NCI-H774 (cell line): ENCODE results near the gene BMP8A.
"Not testable (repeated sequence)": the region's sequence is repeated elsewhere in the genome, so short reads cannot be mapped to it uniquely, and the experiment has no call there.

Source experiments
- DNase-seq: peaks from one replicate; lab custom pipeline; 2025; lab: John Stamatoyannopoulos, UW

Gene BMP8A

DNA sequence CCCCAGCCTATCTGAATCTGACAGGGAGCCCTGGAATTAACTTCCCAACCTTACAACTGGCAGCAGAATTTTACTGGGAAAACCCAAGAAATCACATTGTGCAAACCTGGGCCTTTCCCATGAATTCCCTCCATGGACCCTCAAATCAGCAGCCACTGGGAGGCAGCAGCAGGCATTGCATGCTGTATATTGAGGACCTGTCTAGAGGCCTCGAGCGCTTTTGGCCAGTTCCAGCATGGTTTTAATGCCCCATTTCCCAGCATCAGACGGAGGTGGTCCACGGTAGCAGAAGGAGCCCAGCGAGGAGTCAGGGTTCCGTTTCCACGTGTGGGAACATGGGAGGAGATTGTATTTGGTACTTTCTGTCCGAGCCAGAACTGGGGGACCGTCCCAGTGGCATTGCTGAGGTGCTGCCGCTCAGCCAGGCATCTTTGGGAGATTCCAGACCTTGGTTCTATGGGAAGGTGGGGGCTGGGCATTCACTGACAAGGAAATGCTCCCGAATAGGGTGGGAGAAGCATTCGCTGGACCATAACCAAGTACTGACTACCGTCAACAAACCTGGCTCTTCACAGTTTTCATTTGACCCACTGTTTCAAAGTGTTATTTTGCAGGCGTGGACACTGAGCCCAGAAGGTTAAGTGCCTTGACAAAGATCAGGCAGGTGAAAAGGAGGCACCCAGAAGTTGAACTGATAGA lies 15.9 kb downstream of the BMP8A start:
- no peak for DNase-seq

DNA sequence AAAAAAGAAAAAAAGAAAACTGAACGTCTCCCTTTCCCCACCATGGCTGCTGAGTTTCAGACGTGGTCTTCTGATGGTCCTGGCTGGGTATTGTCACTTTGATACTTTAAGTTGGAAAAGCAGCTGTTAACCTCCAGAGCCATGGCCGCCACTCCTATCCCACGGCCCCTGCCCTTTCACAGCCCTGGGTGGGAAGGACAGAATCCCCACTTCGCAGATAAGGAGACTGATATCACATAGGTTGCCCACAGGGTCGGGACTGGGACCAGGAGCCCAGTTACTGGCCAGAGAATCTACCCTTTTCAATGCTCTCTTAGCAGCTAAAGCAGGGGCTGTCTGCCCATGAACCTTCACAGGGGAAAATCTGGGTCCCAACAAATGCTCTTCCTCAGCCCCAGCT lies 16.8 kb downstream of the BMP8A start:
- no peak for DNase-seq

DNA sequence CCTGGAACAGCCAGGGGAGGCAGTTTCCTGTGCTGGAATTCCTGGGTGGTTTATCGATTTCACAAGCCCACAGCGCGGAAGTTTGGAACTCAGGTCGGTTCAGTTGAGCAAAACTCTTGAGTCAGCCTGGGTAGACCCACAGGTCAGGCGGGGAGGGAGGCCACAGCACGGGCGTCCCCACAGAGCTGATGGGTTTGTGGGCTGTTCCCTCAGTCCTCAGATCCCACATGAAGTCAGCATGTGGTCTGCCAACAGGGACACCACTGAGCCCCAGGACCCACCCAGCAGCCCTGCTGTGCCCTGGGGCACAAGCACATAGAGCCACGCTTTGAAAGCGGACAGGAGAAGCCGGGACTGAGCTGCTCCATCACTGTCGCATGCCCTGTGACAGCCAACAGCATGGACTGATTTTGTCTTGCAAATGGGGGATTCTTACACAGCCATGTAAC lies 17.4 kb downstream of the BMP8A start:
- no peak for DNase-seq

DNA sequence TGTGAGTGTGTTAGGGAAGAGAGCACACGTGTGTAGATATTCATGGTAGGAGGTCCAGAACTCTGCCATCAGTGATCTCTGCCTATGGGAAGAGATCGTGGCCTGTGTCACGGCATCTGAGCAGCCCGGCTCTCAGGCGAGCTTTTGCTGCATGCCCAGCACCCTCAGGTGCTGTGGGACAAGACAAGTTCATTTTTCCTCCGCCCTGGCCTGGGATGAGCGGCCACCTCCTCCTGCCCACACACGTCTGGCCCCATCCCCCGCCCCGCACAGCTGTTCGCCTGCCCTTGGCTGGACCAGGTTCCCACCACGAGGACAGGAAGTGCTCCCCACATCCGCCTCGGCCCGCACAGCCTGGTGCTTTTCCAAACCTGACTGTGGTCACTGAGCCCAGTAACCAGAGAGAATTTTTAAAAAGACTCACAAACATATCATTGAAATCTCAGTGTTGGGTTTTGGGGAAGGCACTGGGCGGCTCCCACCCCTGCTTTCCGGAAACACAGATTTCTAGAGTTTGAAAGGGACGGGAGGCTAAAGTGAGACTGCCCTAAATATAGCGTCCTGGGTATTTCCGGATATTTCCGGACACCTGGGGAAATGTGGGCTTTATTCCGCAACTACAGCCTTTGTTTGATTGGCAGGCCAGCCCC lies 18.0 kb downstream of the BMP8A start:
- no peak for DNase-seq

DNA sequence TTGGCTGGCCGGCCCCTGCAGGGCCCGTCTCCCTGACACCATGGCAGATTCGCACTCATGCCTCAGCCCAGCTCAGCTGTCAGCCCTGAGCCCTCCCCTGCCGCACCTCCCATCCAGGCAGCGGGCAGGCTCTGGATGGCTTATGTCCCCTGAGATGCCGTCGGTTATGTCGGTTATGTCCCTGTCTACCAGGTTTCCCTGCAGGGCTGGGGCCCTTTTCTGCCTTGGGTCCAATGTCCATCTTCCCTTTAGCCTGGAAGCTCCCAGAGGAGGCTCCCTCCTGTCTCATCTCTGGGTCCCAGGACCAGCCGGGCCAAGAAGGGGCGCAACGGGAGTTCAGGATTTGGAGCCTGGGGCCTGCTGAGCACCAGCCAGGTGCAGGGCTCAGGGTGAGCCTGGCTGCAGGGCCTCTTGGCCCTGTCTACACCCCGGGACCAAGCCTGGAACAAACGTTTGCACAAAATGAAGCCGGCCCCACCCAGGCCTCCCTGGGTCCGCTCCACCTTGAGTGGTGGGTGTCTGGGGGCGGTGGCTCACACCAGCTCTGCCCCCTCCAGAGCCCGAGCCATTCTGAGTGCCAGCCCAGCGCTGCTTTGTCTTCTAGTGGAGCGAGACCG lies 19.2 kb downstream of the BMP8A start:
- DNase-seq, result not testable (repeated sequence)

DNA sequence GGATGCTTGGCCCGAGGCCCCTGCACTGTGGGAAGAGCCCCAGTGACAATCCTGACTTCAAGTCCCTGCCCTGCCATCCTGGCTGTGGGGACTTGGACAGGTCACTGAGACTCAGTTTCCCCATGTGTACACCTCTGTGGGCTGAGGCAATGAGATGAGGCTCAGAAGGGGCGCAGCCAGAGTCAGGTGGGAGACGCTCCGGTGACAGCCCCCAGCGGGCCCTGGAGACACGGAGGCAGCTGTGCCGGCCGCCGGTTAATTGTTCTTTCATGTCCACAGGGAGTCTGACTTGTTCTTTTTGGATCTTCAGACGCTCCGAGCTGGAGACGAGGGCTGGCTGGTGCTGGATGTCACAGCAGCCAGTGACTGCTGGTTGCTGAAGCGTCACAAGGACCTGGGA lies 20.0 kb downstream of the BMP8A start:
- not testable (repeated sequence) for DNase-seq

DNA sequence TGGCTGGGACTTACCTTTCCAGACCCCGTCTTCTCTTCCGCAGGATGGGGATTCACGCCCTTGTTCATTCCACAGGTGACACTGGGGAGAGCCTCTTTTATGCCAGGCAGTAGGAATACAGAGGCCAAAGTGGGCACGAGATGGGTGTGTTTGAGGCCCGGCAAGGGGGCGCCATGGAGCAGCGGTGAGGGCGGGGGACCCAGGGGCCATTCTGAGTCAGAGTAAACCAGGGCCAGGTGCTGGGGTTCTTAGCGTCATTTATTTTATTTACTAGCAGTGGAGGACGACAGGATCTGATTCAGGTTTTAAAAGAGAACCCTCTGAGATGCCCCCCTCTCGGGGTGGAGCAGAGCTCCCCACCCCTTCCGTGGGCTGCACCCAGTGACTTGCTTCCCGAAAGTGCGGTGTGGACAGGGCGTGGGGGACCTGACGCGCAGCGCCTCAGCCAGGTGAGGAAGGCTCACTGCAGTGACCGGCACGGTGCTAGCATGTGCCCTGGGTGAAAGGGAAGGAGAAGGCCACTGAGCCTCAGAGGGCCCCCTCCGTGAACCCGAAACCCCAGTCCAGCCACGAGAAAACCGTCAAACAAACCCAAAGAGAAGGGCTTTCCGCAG lies 20.9 kb downstream of the BMP8A start:
- not testable (repeated sequence) for DNase-seq

DNA sequence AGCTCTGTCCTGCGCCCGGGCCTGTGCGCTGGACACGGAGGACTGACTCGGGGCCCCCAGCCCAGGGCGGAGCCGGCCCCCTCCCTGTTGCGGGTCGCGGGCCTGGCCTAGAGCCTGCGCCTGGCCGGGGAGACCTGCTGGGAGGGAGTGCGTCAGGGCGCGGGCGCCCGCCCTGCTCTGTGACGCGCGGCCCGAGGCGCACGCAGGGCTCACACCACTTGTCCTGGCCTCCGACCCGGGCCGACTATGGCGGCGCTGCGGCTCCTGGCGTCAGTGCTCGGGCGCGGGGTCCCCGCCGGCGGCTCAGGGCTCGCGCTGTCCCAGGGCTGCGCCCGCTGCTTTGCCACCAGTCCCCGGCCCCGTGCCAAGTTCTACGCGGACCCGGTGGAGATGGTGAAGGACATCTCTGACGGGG lies 23.3 kb downstream of the BMP8A start:
- DNase-seq, result not testable (repeated sequence)

DNA sequence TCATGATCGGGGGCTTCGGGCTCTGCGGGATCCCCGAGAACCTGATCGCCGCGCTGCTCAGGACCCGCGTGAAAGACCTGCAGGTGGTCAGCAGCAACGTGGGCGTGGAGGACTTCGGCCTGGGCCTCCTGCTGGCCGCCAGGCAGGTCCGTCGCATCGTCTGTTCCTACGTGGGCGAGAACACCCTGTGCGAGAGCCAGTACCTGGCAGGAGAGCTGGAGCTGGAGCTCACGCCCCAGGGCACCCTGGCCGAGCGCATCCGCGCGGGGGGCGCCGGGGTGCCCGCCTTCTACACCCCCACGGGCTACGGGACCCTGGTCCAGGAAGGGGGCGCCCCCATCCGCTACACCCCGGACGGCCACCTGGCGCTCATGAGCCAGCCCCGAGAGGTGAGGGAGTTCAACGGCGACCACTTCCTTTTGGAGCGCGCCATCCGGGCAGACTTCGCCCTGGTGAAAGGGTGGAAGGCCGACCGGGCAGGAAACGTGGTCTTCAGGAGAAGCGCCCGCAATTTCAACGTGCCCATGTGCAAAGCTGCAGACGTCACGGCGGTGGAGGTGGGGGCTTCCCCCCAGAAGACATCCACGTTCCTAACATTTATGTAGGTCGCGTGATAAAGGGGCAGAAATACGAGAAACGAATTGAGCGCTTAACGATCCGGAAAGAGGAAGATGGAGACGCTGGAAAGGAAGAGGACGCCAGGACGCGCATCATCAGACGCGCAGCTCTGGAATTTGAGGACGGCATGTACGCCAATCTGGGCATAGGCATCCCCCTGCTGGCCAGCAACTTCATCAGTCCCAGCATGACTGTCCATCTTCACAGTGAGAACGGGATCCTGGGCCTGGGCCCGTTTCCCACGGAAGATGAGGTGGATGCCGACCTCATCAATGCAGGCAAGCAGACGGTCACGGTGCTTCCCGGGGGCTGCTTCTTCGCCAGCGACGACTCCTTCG lies 24.0 kb downstream of the BMP8A start:
- not testable (repeated sequence) for DNase-seq

DNA sequence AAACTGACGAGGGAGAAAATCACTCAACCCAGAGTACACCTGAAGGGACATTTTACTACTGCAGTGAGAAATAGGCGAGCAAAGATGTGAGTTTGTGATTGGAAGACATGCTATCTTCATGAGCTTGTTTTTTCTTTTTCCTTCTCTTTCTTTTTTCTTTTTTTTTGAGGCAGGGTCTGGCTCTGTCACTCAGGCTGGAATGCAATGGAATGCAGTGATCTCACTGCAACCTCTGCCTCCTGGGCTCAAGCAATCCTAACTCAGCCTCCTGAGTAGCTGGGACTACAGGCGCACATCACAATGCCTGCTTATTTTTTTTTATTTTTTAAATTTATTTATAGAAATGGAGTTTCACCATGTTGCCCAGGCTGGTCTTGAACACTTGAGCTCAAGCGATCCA lies 25.4 kb downstream of the BMP8A start:
- DNase-seq, result not testable (repeated sequence)

DNA sequence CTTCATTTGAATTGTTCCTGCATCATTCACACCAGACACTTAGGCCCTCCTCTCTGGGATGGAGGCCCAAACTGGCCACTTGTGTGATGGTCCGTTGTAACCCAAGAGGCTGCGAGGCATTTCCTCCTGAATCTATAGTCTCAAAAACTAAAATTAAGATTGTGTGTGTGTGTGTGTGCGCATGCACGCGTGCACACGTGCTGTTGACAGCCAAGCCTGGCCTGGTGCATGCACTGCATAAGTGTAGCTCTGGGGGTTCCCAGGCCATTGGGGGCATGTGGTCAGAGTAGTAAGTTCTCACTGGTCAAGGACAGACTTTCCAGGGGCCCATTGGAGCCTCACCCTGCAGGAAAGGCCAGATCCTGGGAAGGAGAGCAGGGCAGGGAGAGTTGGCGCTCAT lies 26.5 kb downstream of the BMP8A start:
- DNase-seq, result not testable (repeated sequence)

DNA sequence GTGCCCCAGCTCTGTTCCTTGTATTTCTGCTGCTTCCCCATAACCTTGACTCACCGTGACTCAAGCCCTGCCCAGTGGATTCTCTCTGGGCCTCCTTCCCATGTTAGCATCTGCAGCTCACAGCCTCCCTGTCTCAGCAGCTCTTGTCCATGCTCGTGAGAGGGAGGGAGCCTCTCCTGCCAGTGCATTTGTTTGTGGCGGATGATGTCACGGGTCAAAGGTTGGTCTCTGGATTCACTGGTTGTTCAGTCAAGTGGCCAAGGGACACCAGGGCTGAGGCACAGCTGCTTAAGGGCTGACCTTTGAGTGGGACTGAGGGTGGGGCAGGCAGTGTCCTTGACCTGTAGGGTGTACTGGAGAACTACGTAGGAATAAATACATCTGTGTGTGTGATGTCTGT lies 27.9 kb downstream of the BMP8A start:
- DNase-seq, result not testable (repeated sequence)

DNA sequence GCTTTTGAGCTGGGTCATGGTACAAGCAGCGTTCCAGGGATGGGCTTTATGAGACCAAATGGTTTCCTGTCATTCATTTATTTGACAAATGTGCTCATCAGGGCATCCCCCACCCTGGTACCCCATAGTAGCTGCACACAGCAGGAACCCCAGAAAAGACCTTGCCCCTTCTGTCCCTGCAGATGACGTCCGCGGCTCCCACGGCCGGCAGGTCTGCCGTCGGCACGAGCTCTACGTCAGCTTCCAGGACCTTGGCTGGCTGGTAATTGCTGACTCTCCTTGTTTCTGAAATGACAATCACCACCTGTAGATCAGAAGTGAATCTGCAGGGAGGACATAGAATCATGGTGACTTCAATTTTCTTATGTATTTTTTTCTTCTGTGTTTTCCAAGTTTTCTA lies 30.8 kb downstream of the BMP8A start:
- DNase-seq, result not testable (repeated sequence)

DNA sequence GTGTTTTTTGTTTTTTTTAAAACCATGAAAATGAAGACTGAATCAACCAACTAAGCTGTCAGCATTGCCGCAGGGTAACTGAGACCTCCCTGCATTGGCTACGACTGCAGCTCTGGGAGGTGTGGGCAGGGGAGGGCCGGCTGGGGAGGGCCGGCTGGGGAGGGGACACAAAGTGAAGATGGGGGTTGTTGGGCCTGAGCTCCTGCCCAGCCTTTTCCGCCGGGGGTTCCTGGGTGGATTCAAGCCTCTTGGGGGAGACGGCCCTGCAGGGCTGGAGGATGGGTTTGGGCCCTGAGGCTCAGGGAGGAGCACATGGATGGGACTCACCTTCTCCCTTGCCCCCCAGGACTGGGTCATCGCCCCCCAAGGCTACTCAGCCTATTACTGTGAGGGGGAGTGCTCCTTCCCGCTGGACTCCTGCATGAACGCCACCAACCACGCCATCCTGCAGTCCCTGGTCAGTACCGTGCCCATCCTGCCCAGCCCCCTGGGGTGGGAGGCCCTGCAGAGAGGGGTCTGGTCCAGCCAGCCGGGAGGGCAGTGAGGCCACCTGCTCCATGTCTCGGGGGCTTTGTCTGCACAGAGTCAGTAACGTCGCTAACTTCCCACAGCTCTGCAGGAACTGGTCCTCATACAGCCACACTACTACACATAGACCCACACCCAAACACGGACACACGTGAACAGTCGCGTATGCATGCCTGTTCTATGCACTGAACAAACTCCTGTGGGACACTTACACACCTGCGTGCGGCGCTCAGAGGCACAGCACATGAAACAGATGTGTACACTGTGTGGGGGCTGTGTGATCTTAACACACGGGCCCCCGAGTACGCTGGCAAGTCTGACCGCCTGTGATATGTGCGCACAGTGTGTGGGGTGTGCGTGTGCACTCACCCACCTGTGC lies 31.5 kb downstream of the BMP8A start:
- no peak for DNase-seq

DNA sequence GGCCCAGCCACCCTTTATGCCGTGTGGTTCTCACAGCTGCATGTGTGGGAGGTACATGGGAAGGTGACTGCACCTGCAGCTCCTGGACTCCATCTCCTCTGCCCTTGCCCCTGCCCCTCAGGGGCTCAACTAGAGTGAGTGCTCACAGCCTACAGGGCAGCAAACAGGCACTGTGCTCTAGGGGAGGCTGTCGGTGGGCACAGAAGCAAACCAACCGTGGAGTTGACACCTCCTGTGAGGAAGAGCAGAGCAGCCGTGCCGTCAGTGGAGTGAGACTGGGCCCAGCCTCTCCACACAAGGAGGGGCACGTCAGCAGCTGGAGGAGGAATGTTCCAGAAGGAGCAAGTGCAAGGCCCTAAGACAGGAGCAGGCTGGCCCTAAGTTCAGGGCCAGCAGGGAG lies 32.7 kb downstream of the BMP8A start:
- no peak for DNase-seq

DNA sequence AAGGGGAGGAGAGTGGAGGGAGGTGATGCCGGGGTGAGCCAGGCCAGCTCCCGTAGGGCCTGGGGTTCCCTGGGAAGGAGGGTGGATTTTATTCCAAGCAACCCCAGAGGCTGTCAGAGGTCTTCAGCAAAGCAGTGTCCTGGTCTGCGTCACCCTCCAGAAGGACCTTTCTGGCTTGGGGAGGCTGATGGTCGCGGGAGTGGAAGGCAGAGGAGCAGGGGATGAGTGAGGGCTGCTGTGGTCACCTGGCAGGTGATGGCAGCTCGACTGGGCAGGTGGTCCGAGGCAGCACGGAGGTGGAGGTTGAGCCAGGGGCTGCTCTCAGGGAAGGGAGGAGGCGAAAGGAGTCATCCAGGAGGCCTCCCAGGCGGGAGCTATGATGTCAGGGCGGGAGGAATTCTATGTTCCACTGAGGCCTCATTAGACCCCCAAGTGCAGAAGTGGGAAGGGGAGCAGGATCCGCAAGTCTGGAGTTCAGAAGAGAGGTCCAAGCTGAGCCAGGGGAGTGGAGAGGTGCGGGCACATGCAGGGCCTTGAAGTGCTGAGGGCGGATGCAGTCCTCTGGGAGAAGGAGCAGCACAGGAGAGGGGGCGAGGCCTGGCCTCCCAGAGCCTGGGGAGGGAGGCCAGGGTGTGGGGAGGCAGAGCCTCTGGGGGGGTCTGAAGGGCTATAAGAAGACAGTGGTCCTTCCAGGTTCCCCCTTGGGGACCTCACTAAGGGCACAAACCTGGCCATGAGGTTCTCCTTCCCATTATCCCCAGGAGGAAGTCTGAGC lies 33.3 kb downstream of the BMP8A start:
- DNase-seq, result no peak

DNA sequence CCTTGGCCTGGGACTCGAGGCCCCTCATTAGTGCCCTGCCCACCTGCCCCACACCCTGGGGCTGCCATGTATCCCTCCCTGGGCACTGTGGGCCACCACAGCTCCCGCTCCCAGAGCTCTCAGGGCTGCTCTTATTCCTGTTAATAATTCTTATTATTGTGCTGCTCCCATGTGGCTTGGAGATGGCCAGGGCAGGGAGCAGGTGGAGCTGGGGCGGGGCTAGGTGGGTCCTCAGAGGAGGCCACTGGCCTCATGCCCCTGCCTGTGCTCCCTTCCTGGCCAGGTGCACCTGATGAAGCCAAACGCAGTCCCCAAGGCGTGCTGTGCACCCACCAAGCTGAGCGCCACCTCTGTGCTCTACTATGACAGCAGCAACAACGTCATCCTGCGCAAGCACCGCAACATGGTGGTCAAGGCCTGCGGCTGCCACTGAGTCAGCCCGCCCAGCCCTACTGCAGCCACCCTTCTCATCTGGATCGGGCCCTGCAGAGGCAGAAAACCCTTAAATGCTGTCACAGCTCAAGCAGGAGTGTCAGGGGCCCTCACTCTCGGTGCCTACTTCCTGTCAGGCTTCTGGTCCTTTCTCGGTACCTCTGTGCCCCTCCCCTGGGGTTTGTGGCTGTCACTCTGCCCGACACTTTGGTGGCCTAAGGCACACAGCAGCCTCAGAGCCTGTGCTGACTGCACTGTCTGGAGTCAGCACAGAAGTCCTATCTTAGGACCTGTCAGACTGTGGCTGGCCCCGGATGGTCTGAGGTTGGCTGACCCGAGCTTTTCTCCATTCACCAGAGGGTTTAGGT lies 34.1 kb downstream of the BMP8A start:
- DNase-seq, result no peak

DNA sequence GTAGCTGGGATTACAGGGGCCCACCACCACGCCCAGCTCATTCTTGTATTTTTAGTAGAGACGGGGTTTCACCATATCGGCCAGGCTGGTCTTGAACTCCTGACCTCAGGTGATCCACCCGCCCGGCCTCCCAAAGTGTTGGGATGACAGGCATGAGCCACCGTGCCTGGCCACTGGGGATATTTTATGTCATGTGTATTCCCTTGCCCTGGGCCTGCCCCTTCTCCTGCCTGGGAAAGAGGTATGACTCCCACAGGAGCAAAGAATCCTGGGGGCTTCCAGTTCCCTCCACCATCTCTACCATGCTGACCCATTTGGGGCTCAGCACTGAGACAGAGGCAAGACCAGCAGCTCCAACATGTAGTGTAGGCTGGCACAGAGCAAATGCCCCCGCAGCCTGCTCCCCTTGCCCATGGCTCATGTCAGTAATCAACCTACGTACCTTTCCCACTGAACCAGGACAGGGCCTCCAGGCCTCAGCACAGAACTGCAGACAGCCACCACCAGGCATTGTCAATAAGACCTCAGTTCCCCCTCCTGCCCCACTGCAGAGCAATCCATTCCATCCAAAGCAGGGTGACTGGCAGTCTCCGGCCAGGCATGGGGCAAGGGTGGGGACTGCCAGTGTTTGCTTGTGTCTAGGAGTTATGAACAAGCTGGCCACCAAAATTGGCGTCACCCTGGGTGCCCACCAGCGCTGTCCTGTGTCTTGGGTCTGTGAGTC lies 35.2 kb downstream of the BMP8A start:
- DNase-seq, result no peak
